PC-3 (cell line): ENCODE results near the gene MYO16. TPM values are rescaled to one million over a fixed set of nuclear protein-coding genes. Genes with fewer than 3 reads are reported as not detected.

Source experiments
- ATAC-seq: fragments of 200-7000 bp; cut with Tn5 transposase; 2 replicates; pipeline ENCODE4 v1.9.1; 2020; ENCODE audit warnings: mild to moderate bottlenecking, moderate library complexity
- BruUV-seq: library from RNA; stranded (reverse); fragments of 400-500 nt; replicated peaks from 2 replicates; lab custom pipeline; 2021; lab: Mats Ljungman, UMichigan
- CTCF ChIA-PET: fragments of 300-600 bp; sonication (Branson Sonifier 250); formaldehyde crosslinking; loops from one replicate; lab custom pipeline; 2022; ENCODE audit warnings: antibody characterized with exemption; lab: Charles Lee
- POLR2A ChIA-PET: fragments of 300-600 bp; sonication (Branson Sonifier 250); formaldehyde crosslinking; loops from one replicate; lab custom pipeline; 2022; ENCODE audit warnings: antibody characterized with exemption; ENCODE audit not compliant: unreplicated experiment; lab: Charles Lee
- DNase-seq: peaks from one replicate; pipeline ENCODE4 v3.0.0-alpha.2; 2015
- H2AFZ ChIP-seq: fragments of 300-600 bp; sonication (generic); 2 replicates; pipeline ENCODE4 v1.6.0; 2016; ENCODE audit warnings: antibody characterized with exemption, low read length
- H3F3A ChIP-seq: fragments of 300-600 bp; sonication (generic); one replicate; pipeline ENCODE4 v1.6.0; 2017; ENCODE audit warnings: antibody characterized with exemption, low read length, control low read depth, mild to moderate bottlenecking; ENCODE audit not compliant: unreplicated experiment
- H3K27ac ChIP-seq: fragments of 300-600 bp; sonication (generic); 2 replicates; pipeline ENCODE4 v1.5.1; 2016; ENCODE audit warnings: mild to moderate bottlenecking, low read length
- H3K27me3 ChIP-seq: fragments of 300-600 bp; sonication (generic); 2 replicates; pipeline ENCODE4 v1.6.1; 2016; ENCODE audit warnings: low read length, mixed read lengths
- H3K36me3 ChIP-seq: fragments of 300-600 bp; sonication (generic); 2 replicates; pipeline ENCODE4 v1.6.1; 2016; ENCODE audit warnings: low read depth, mixed run types, low read length, mixed read lengths
- H3K4me1 ChIP-seq: fragments of 300-600 bp; sonication (generic); 2 replicates; pipeline ENCODE4 v1.5.1; 2016; ENCODE audit warnings: low read length; ENCODE audit not compliant: insufficient read depth
- H3K4me2 ChIP-seq: fragments of 300-600 bp; sonication (generic); 2 replicates; pipeline ENCODE4 v1.6.0; 2016; ENCODE audit warnings: low read length
- H3K4me3 ChIP-seq: fragments of 300-600 bp; sonication (generic); 2 replicates; pipeline ENCODE4 v1.5.1; 2016; ENCODE audit warnings: mild to moderate bottlenecking, low read length, mixed read lengths
- H3K79me2 ChIP-seq: fragments of 300-600 bp; sonication (generic); 2 replicates; pipeline ENCODE4 v1.6.1; 2017; ENCODE audit warnings: low read length, mixed read lengths
- H3K9ac ChIP-seq: fragments of 300-600 bp; sonication (generic); 2 replicates; pipeline ENCODE4 v1.6.0; 2016; ENCODE audit warnings: mild to moderate bottlenecking, low read length
- H3K9me2 ChIP-seq: fragments of 300-600 bp; sonication (generic); replicated peaks from 2 replicates; pipeline ENCODE4 v1.6.1; 2016; ENCODE audit warnings: mixed run types, low read length, mixed read lengths
- H3K9me3 ChIP-seq: fragments of 300-600 bp; sonication (generic); 2 replicates; pipeline ENCODE4 v1.6.1; 2016; ENCODE audit warnings: low read length, mixed read lengths
- H4K20me1 ChIP-seq: fragments of 300-600 bp; sonication (generic); 2 replicates; pipeline ENCODE4 v1.6.1; 2016; ENCODE audit warnings: low read length, mixed read lengths
- CTCF ChIP-seq: fragments of 300-600 bp; sonication (generic); conservative IDR thresholded peaks from 2 replicates; pipeline ENCODE4 v1.5.1; 2017; ENCODE audit warnings: antibody characterized with exemption, low read depth, mild to moderate bottlenecking, low read length
- EZH2 ChIP-seq: fragments of 300-600 bp; sonication (generic); IDR thresholded peaks from one replicate; pipeline ENCODE4 v1.6.1; 2017; ENCODE audit warnings: antibody characterized with exemption, mild to moderate bottlenecking, low read length; ENCODE audit not compliant: unreplicated experiment
- EZH2phosphoT487 ChIP-seq: fragments of 300-600 bp; sonication (generic); IDR thresholded peaks from 2 replicates; pipeline ENCODE4 v1.6.1; 2018; ENCODE audit warnings: mild to moderate bottlenecking, antibody characterized with exemption, low read length, borderline replicate concordance
- intact Hi-C: fragments of 100-400 bp; cut with micrococcal nuclease; formaldehyde crosslinking; loops from 2 replicates; pipeline ENCODE4 v1.9.0; 2023
- total RNA-seq: library from RNA; depleted of rRNA; stranded (reverse); fragments of >200 nt; gene quantifications from 2 replicates; pipeline ENCODE4 v1.2.3, GENCODE V29; 2014

Gene MYO16
- total RNA-seq, 1 experiment from 2014 or later: not detected

GRCh38 chr13:109148243-109148642 lies 518.8 kb downstream of the MYO16 start:
- CTCF ChIA-PET: no interaction called here
- Histone ChIP-seq H3K79me2 (peaks cover 5% of the 10 kb centered on the region; the same call in 1 of the 2 replicates), H3K4me1 (peaks cover 47% of the 10 kb centered on the region), H4K20me1 (no peaks in the 10 kb centered on the region), H3K27ac (peak overlapping the region; percentile 85), H3K4me2 (no peak overlapping the region), H3K36me3 (no peaks in the 10 kb centered on the region), H2AFZ (no peak overlapping the region), H3K4me3 (no peak overlapping the region), H3F3A (no peaks in the 10 kb centered on the region), H3K9ac (peak overlapping the region; percentile 5; the same call in 1 of the 2 replicates), H3K9me2 (no peaks in the 10 kb centered on the region), H3K9me3 (no peaks in the 10 kb centered on the region), H3K27me3 (no peaks in the 10 kb centered on the region)
- peak; percentile 25 for DNase-seq
- intact Hi-C loops: loop anchor here (5.0 kb wide), 8 partner anchors 109 to 979 kb away; no protein-coding TSS in a partner anchor
- TF ChIP-seq EZH2phosphoT487: no peak
- TF ChIP-seq EZH2: no peak
- no peak for TF ChIP-seq CTCF
- no peak for ATAC-seq
- no TSS peak for BruUV-seq
- POLR2A ChIA-PET: interaction anchor here (0.6 to 0.7 kb wide), 2 partner anchors 50 to 68 kb away, joined by 3 to 4 read pairs; no protein-coding TSS in a partner anchor

DNA sequence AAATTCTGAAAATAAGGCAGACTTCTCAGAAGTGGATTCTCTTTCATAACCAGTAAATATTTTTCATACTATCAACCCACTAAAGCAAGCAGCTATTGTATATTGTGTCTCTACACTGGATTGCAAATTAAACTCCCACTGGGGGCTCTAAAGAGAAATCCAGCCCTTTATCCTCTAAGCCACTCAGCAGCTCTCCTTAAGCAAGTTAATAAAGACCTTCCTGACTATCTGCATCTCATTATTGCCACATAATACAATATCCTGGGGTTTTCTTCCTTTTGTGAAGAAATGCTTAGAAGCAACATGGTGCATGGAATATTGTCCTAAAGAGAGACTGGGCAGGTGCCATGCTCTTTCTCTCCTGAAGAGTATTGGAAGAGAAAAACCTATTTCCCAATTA lies 521.3 kb downstream of the MYO16 start:
- no TSS peak for BruUV-seq
- ATAC-seq (no peak), DNase-seq (no peak)
- ChIA-PET CTCF (no interaction called here), POLR2A (no interaction called here)
- no peaks in the 10 kb centered on the region for H3K36me3 ChIP-seq
- H4K20me1 ChIP-seq: no peaks in the 10 kb centered on the region
- peaks cover 8% of the 10 kb centered on the region for H3F3A ChIP-seq
- H3K9me2 ChIP-seq: no peaks in the 10 kb centered on the region
- TF ChIP-seq CTCF (no peak), EZH2phosphoT487 (no peak), EZH2 (no peak)
- no peaks in the 10 kb centered on the region for H3K27me3 ChIP-seq
- no peak overlapping the region for H3K4me2 ChIP-seq
- H3K79me2 ChIP-seq: peaks cover 5% of the 10 kb centered on the region; the same call in 1 of the 2 replicates
- intact Hi-C loops: no loop called here
- H3K4me1 ChIP-seq: peaks cover 55% of the 10 kb centered on the region
- H3K27ac ChIP-seq: no peak overlapping the region
- H3K9ac ChIP-seq: no peak overlapping the region
- no peak overlapping the region for H3K4me3 ChIP-seq
- H3K9me3 ChIP-seq: no peaks in the 10 kb centered on the region
- no peak overlapping the region for H2AFZ ChIP-seq

GRCh38 chr13:109151255-109151654 lies 521.8 kb downstream of the MYO16 start:
- CTCF ChIA-PET: no interaction called here
- intact Hi-C loops: no loop called here
- H3K79me2 ChIP-seq: peaks cover 4% of the 10 kb centered on the region; the same call in 1 of the 2 replicates
- no peaks in the 10 kb centered on the region for H3K9me3 ChIP-seq
- H3K36me3 ChIP-seq: no peaks in the 10 kb centered on the region
- no peaks in the 10 kb centered on the region for H4K20me1 ChIP-seq
- H3K4me1 ChIP-seq: peaks cover 55% of the 10 kb centered on the region
- no TSS peak for BruUV-seq
- no peaks in the 10 kb centered on the region for H3K27me3 ChIP-seq
- POLR2A ChIA-PET: no interaction called here
- no peak overlapping the region for H2AFZ ChIP-seq
- no peaks in the 10 kb centered on the region for H3K9me2 ChIP-seq
- H3K4me2 ChIP-seq: no peak overlapping the region
- DNase-seq (peak; percentile 36), ATAC-seq (no peak)
- no peak overlapping the region for H3K27ac ChIP-seq
- peaks cover 12% of the 10 kb centered on the region for H3F3A ChIP-seq
- H3K9ac ChIP-seq: no peak overlapping the region
- no peak overlapping the region for H3K4me3 ChIP-seq
- no peak for TF ChIP-seq EZH2phosphoT487
- TF ChIP-seq EZH2: no peak
- TF ChIP-seq CTCF: no peak
